ENCODE measurements around the gene EIF2A. TPM values are rescaled to one million over a fixed set of nuclear protein-coding genes. Genes with fewer than 3 reads are reported as not detected.

Gene EIF2A
- polyA plus RNA-seq, 2 of the 4 experiments (the other 2 are of a cell fraction): 105 to 141 TPM

- ATAC-seq: no peak
- ChIA-PET CTCF (interaction anchor here (1.3 kb wide), 2 partner anchors 10 to 27 kb away, joined by 3 to 4 read pairs; partner anchors contain the start of genes EIF2A and SERP1), POLR2A (no interaction called here)
- Histone ChIP-seq H3K4me2 (no peak overlapping the region), H3K9me3 (no peaks in the 10 kb centered on the region), H3K27ac (no peak overlapping the region), H3K4me1 (no peaks in the 10 kb centered on the region), H3K4me3 (no peak overlapping the region)
- TF ChIP-seq ZC3H11A (IDR thresholded peaks at IDR 0.05) (no peak), JUNB (IDR thresholded peaks at IDR 0.05) (no peak), BCL3 (IDR thresholded peaks at IDR 0.05) (no peak), FOSL2 (IDR thresholded peaks at IDR 0.05) (no peak), FOSL2 (CRISPR knock-in tag; IDR thresholded peaks at IDR 0.05) (no peak), MAFK (IDR thresholded peaks at IDR 0.05; ENCODE audit: partially characterized antibody) (no peak), CTCF (IDR thresholded peaks at IDR 0.05) (no peak), HEYL (CRISPR knock-in tag; IDR thresholded peaks at IDR 0.05) (no peak), KDM5A (IDR thresholded peaks at IDR 0.05) (no peak), CBX8 (IDR thresholded peaks at IDR 0.05) (no peak), USF2 (IDR thresholded peaks at IDR 0.05) (no peak), REST (IDR thresholded peaks at IDR 0.05) (no peak), JUN (IDR thresholded peaks at IDR 0.05) (no peak), CHD2 (IDR thresholded peaks at IDR 0.05; ENCODE audit: low read length, partially characterized antibody) (no peak), MYC (IDR thresholded peaks at IDR 0.05; ENCODE audit: borderline replicate concordance, low read length) (no peak), MAZ (IDR thresholded peaks at IDR 0.05; ENCODE audit: borderline replicate concordance, low read depth, low read length) (no peak)
- no peak for FAIRE-seq
- no peak for DNase-seq (ENCODE audit: low read depth in 1 of 2, low spot score in 1 of 2)
- WGBS (ENCODE audit: missing lambda C conversion rate): 85% methylated on average over 2 of the region's 2 CpGs
Observed at GRCh38 chr3:150556792-150557191, 10.2 kb downstream of the EIF2A start.

GRCh38 chr3:150557725-150558124 is 11.1 kb downstream of the EIF2A start:
- H3K4me2 ChIP-seq: no peak overlapping the region
- H3K27ac ChIP-seq: no peak overlapping the region
- no peaks in the 10 kb centered on the region for H3K4me1 ChIP-seq
- 79% methylated on average over 1 of the region's 1 CpG for WGBS (ENCODE audit: missing lambda C conversion rate)
- CTCF ChIA-PET: no interaction called here
- no peak overlapping the region for H3K4me3 ChIP-seq
- ATAC-seq (no peak), DNase-seq (ENCODE audit: low read depth in 1 of 2, low spot score in 1 of 2) (no peak), FAIRE-seq (no peak)
- no peak for TF ChIP-seq HOXA7 (CRISPR knock-in tag; IDR thresholded peaks at IDR 0.05)
- no peak for TF ChIP-seq TP53 (CRISPR knock-in tag; IDR thresholded peaks at IDR 0.05)
- no peak for TF ChIP-seq ZNF302 (CRISPR knock-in tag; IDR thresholded peaks at IDR 0.05)
- no peak for TF ChIP-seq HOXB5 (CRISPR knock-in tag; IDR thresholded peaks at IDR 0.05)
- no peak for TF ChIP-seq RARB (CRISPR knock-in tag; IDR thresholded peaks at IDR 0.05)
- TF ChIP-seq FOXS1 (CRISPR knock-in tag; IDR thresholded peaks at IDR 0.05): no peak
- TF ChIP-seq CEBPB (IDR thresholded peaks at IDR 0.05): no peak
- TF ChIP-seq ELK1 (IDR thresholded peaks at IDR 0.05; ENCODE audit: low read depth, low read length): no peak
- no peak for TF ChIP-seq CTCF (IDR thresholded peaks at IDR 0.05)
- H3K9me3 ChIP-seq: no peaks in the 10 kb centered on the region
- POLR2A ChIA-PET: no interaction called here
